Transverse colon (tissue), 3 donors: Measurements from ENCODE around the gene SUV39H1.

Experiments
- EP300 ChIP-seq: sonication (generic); formaldehyde crosslinking; IDR thresholded peaks from one replicate; pipeline ENCODE4 v1.6.1; 2017; ENCODE audit warnings: antibody characterized with exemption, low read depth
- POLR2A ChIP-seq: fragments of 450-650 bp; IDR thresholded peaks from one replicate; pipeline ENCODE4 v1.6.1; 2016; ENCODE audit warnings: antibody characterized with exemption, mild to moderate bottlenecking, moderate library complexity
- TF ChIP-seq, protein P1 (sequence below), 5 experiments: fragments of 200-600 bp in 3 of 5; fragments of 450-650 bp in 2 of 5; sonication (generic) in 3 of 5; IDR thresholded peaks; 1 replicate in 2 of 5; 2 replicates in 3 of 5; pipeline ENCODE4 v1.5.1; 2016 to 2017; ENCODE audit warnings: antibody characterized with exemption in 5 of 5, inconsistent platforms in 3 of 5, mild to moderate bottlenecking in 2 of 5, moderate library complexity in 1 of 5

DNA sequence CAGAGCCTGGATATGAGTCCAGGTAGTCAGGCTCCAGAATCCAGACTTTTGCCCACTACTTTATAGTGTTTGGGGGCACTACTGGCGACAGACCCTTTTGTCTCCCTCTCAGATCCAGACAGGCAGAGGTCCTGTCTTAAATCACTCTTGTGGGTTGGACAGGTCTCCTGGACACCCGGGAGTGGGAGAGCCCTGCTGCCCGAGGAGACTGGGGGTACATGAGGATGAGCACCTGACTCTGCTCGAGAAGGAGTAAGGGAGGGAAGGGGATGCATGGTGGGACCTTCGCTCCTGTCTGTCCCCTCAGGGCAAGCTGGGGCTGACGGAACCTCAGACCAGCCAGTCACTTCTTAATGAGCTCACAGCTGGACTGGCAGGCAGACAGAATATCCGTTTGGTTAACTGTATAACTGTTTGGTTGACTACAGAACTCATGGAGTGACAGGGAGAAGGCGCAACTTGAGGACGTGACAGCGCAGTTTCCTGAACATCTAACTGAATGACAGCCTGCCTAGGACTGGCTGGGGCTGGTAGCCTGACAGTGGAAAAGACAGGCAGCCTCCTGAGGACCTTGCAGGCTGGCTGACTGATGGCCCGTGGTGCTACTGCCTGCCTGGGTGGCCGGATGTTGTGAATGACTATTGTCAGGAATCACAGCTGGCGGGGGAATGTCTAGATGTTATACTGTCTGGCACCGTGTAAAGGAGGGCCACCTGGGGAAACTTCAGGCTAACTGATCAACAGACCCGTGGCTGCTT is 1.6 kb upstream of the SUV39H1 start:
- TF ChIP-seq EP300 (no peak), POLR2A (no peak)
- TF ChIP-seq, protein P1, sequence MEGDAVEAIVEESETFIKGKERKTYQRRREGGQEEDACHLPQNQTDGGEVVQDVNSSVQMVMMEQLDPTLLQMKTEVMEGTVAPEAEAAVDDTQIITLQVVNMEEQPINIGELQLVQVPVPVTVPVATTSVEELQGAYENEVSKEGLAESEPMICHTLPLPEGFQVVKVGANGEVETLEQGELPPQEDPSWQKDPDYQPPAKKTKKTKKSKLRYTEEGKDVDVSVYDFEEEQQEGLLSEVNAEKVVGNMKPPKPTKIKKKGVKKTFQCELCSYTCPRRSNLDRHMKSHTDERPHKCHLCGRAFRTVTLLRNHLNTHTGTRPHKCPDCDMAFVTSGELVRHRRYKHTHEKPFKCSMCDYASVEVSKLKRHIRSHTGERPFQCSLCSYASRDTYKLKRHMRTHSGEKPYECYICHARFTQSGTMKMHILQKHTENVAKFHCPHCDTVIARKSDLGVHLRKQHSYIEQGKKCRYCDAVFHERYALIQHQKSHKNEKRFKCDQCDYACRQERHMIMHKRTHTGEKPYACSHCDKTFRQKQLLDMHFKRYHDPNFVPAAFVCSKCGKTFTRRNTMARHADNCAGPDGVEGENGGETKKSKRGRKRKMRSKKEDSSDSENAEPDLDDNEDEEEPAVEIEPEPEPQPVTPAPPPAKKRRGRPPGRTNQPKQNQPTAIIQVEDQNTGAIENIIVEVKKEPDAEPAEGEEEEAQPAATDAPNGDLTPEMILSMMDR (IDR thresholded peaks at IDR 0.05): no peak
